ENCODE measurements around the gene PPIB. TPM values are rescaled to one million over a fixed set of nuclear protein-coding genes. Genes with fewer than 3 reads are reported as not detected.

Gene PPIB
- polyA plus RNA-seq, 1 donor (not counting 4 experiments of a cell fraction or from before 2014, with no cell fraction given): 544 TPM

DNA sequence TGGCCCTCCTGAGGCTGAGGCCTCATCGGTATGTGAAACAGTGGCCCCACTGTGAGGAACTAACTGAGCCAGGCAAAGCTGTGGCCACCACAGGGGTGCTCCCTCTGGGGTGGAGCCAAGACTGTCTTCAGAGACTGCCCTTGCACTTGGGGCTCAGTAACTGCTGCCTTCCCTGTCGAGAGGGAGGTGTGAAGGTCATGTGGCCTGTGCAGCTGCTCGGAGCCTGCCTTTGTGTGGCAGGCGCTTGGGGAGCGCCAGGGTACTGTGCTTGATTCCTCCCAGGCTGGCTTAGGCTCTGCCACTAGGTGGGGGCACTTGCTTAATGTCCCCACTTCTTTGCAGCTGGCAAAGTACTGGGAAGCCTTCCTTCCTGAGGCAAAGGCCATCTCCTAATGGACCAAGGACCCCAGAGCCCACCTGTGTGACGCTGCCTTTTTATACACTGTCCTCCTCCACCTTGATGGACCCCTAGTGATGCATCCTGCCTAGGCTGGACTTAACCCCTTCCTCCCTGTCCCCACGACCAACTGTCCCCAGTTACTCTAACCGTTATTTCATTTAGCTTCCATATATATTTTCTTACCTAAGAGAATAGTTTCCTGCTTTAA is 25.5 kb downstream of the PPIB start:
- no peak overlapping the region for H3K27ac ChIP-seq (ENCODE audit: control insufficient read depth, insufficient read depth, low read length)
- DNase-seq (ENCODE audit: low read depth, low spot score): no peak
- H3K79me2 ChIP-seq (ENCODE audit: control insufficient read depth, insufficient read depth, low read length): no peaks in the 10 kb centered on the region
- no peaks in the 10 kb centered on the region for H3K9me1 ChIP-seq (ENCODE audit: control insufficient read depth, extremely low read depth, insufficient read depth, low read length)
- H3K4me3 ChIP-seq (ENCODE audit: control insufficient read depth in 2 of 3, extremely low read depth in 1 of 3, insufficient read depth in 2 of 3, low read depth in 1 of 3, low read length in 3 of 3): no peak overlapping the region
- H2AFZ ChIP-seq (ENCODE audit: control insufficient read depth, low read length): no peak overlapping the region
- H3K9me3 ChIP-seq (ENCODE audit: control insufficient read depth, low read depth, low read length): no peaks in the 10 kb centered on the region
- dilution Hi-C loops (cut with MboI; ENCODE audit: extremely low pct_ligation_motif_present, low sequenced_read_pairs): no loop called here
- H3K9ac ChIP-seq (ENCODE audit: control insufficient read depth, extremely low read depth, insufficient read depth, low read length): no peak overlapping the region
- H3K27me3 ChIP-seq (ENCODE audit: control insufficient read depth, extremely low read depth, insufficient read depth, low read length): no peaks in the 10 kb centered on the region
- FAIRE-seq: no peak
- no peaks in the 10 kb centered on the region for H3K4me1 ChIP-seq (ENCODE audit: control insufficient read depth, extremely low read depth, insufficient read depth, low read length)
- H3K36me3 ChIP-seq (ENCODE audit: control insufficient read depth in 2 of 2, extremely low read depth in 1 of 2, insufficient read depth in 2 of 2, low read length in 2 of 2): peaks cover 32 to 35% of the 10 kb centered on the region in 2 experiments
- TF ChIP-seq CTCF (optimal IDR thresholded peaks at IDR 0.05 in 1 of 3, IDR thresholded peaks at IDR 0.05 in 1 of 3, conservative IDR thresholded peaks at IDR 0.05 in 1 of 3; ENCODE audit: extremely low read depth in 1 of 3, insufficient read depth in 2 of 3, low read length in 3 of 3) (no peak), EZH2 (IDR thresholded peaks at IDR 0.05; ENCODE audit: low read length) (no peak)
- H4K20me1 ChIP-seq (ENCODE audit: control insufficient read depth, extremely low read depth, insufficient read depth, low read length): no peaks in the 10 kb centered on the region
- H3K4me2 ChIP-seq (ENCODE audit: control insufficient read depth, extremely low read depth, insufficient read depth, low read depth, low read length): no peak overlapping the region

- no peaks in the 10 kb centered on the region for H3K9me1 ChIP-seq (ENCODE audit: control insufficient read depth, extremely low read depth, insufficient read depth, low read length)
- H3K4me2 ChIP-seq (ENCODE audit: control insufficient read depth, extremely low read depth, insufficient read depth, low read depth, low read length): no peak overlapping the region
- TF ChIP-seq CTCF (optimal IDR thresholded peaks at IDR 0.05 in 1 of 3, IDR thresholded peaks at IDR 0.05 in 1 of 3, conservative IDR thresholded peaks at IDR 0.05 in 1 of 3; ENCODE audit: extremely low read depth in 1 of 3, insufficient read depth in 2 of 3, low read length in 3 of 3) (no peak), EZH2 (IDR thresholded peaks at IDR 0.05; ENCODE audit: low read length) (no peak)
- dilution Hi-C loops (cut with MboI; ENCODE audit: extremely low pct_ligation_motif_present, low sequenced_read_pairs): no loop called here
- no peaks in the 10 kb centered on the region for H3K9me3 ChIP-seq (ENCODE audit: control insufficient read depth, low read depth, low read length)
- no peaks in the 10 kb centered on the region for H3K79me2 ChIP-seq (ENCODE audit: control insufficient read depth, insufficient read depth, low read length)
- peaks cover 34 to 40% of the 10 kb centered on the region in 2 experiments for H3K36me3 ChIP-seq (ENCODE audit: control insufficient read depth in 2 of 2, extremely low read depth in 1 of 2, insufficient read depth in 2 of 2, low read length in 2 of 2)
- H3K9ac ChIP-seq (ENCODE audit: control insufficient read depth, extremely low read depth, insufficient read depth, low read length): no peak overlapping the region
- H3K4me3 ChIP-seq (ENCODE audit: control insufficient read depth in 2 of 3, extremely low read depth in 1 of 3, insufficient read depth in 2 of 3, low read depth in 1 of 3, low read length in 3 of 3): no peak overlapping the region
- H3K4me1 ChIP-seq (ENCODE audit: control insufficient read depth, extremely low read depth, insufficient read depth, low read length): no peaks in the 10 kb centered on the region
- no peak overlapping the region for H2AFZ ChIP-seq (ENCODE audit: control insufficient read depth, low read length)
- DNase-seq (ENCODE audit: low read depth, low spot score) (no peak), FAIRE-seq (no peak)
- H3K27ac ChIP-seq (ENCODE audit: control insufficient read depth, insufficient read depth, low read length): no peak overlapping the region
- no peaks in the 10 kb centered on the region for H3K27me3 ChIP-seq (ENCODE audit: control insufficient read depth, extremely low read depth, insufficient read depth, low read length)
- H4K20me1 ChIP-seq (ENCODE audit: control insufficient read depth, extremely low read depth, insufficient read depth, low read length): no peaks in the 10 kb centered on the region
Observed at GRCh38 chr15:64136347-64136746, 26.5 kb downstream of the PPIB start.
